Keratinocyte (primary cell): ENCODE measurements around the gene F7. TPM values are rescaled to one million over a fixed set of nuclear protein-coding genes. Genes with fewer than 3 reads are reported as not detected.

Experiments used
- DNase-seq: peaks from one replicate; pipeline ENCODE4 v3.0.0-alpha.2; 2011; ENCODE audit warnings: low read depth, missing footprints, low spot score
- FAIRE-seq: peaks from 2 replicates; lab custom pipeline; 2011; peaks lifted over from hg19 to GRCh38; lab: Jason Lieb, UNC
- H2AFZ ChIP-seq: 2 replicates; pipeline ENCODE4 v1.6.0; 2012; ENCODE audit warnings: low read length, control low read depth, inconsistent platforms; ENCODE audit not compliant: control insufficient read depth
- H3K27ac ChIP-seq: 2 replicates; pipeline ENCODE4 v1.5.1; 2011; ENCODE audit warnings: low read length; ENCODE audit not compliant: control insufficient read depth, insufficient read depth
- H3K27me3 ChIP-seq: 3 replicates; pipeline ENCODE4 v1.6.0; 2011; ENCODE audit warnings: low read length; ENCODE audit not compliant: control insufficient read depth, insufficient read depth; ENCODE audit errors: extremely low read depth
- H3K36me3 ChIP-seq, 2 experiments: 2 replicates in 1 of 2; 3 replicates in 1 of 2; pipeline ENCODE4 v1.5.1; 2011; ENCODE audit warnings: low read length in 2 of 2, mild to moderate bottlenecking in 1 of 2; ENCODE audit not compliant: control insufficient read depth in 2 of 2, insufficient read depth in 2 of 2; ENCODE audit errors: extremely low read depth in 1 of 2
- H3K4me1 ChIP-seq: 3 replicates; pipeline ENCODE4 v1.5.1; 2011; ENCODE audit warnings: low read length; ENCODE audit not compliant: control insufficient read depth, insufficient read depth; ENCODE audit errors: extremely low read depth
- H3K4me2 ChIP-seq: 3 replicates; pipeline ENCODE4 v1.6.0; 2011; ENCODE audit warnings: low read depth, low read length; ENCODE audit not compliant: control insufficient read depth, insufficient read depth; ENCODE audit errors: extremely low read depth
- H3K4me3 ChIP-seq, 3 experiments: fragments of 200-600 bp in 1 of 3; sonication (generic) in 1 of 3; 2 replicates in 2 of 3; 3 replicates in 1 of 3; pipeline ENCODE4 v1.5.1; 2011 to 2016; ENCODE audit warnings: low read length in 3 of 3, mild to moderate bottlenecking in 3 of 3, control low read depth in 2 of 3, inconsistent platforms in 1 of 3, low read depth in 1 of 3, mixed read lengths in 1 of 3, mixed run types in 1 of 3, moderate library complexity in 1 of 3; ENCODE audit not compliant: control insufficient read depth in 2 of 3, insufficient read depth in 2 of 3; ENCODE audit errors: extremely low read depth in 1 of 3
- H3K79me2 ChIP-seq: 2 replicates; pipeline ENCODE4 v1.6.0; 2012; ENCODE audit warnings: low read length; ENCODE audit not compliant: control insufficient read depth, insufficient read depth
- H3K9ac ChIP-seq: 3 replicates; pipeline ENCODE4 v1.6.0; 2011; ENCODE audit warnings: low read length; ENCODE audit not compliant: control insufficient read depth, insufficient read depth; ENCODE audit errors: extremely low read depth
- H3K9me1 ChIP-seq: 3 replicates; pipeline ENCODE4 v1.6.0; 2011; ENCODE audit warnings: low read length; ENCODE audit not compliant: control insufficient read depth, insufficient read depth; ENCODE audit errors: extremely low read depth
- H3K9me3 ChIP-seq: 2 replicates; pipeline ENCODE4 v1.5.1; 2012; ENCODE audit warnings: low read depth, low read length; ENCODE audit not compliant: control insufficient read depth
- H4K20me1 ChIP-seq: 3 replicates; pipeline ENCODE4 v1.6.0; 2011; ENCODE audit warnings: low read length; ENCODE audit not compliant: control insufficient read depth, insufficient read depth; ENCODE audit errors: extremely low read depth
- EZH2 ChIP-seq: IDR thresholded peaks from one replicate; pipeline ENCODE4 v1.6.1; 2012; ENCODE audit warnings: inconsistent platforms, mild to moderate bottlenecking, low read length, moderate library complexity
- dilution Hi-C: fragments of 300-500 bp; cut with MboI; formaldehyde crosslinking; loops from one replicate; pipeline ENCODE4 v1.7.0; 2020; ENCODE audit warnings: low sequenced_read_pairs; ENCODE audit not compliant: extremely low pct_ligation_motif_present
- polyA plus RNA-seq, 5 experiments: library from polyadenylated mRNA; depleted of rRNA in 3 of 5; stranded (reverse) in 3 of 5; stranded (forward) in 1 of 5; unstranded in 1 of 5; fragments of >200 nt; gene quantifications; 1 replicate in 1 of 5; 2 replicates in 3 of 5; 3 replicates in 1 of 5; pipeline versions ENCODE4 v1.2.1 to v1.2.3, GENCODE V29; 2011 to 2012; ENCODE audit warnings: missing spikeins in 2 of 5, low read depth in 1 of 5, low replicate concordance in 1 of 5
- TF ChIP-seq, protein P1 (sequence below), 3 experiments: IDR thresholded peaks in 1 of 3; conservative IDR thresholded peaks in 1 of 3; optimal IDR thresholded peaks in 1 of 3; 2 replicates in 2 of 3; 3 replicates in 1 of 3; pipeline versions ENCODE3 to v1.5.1; 2011; ENCODE audit warnings: low read length in 3 of 3, mild to moderate bottlenecking in 3 of 3, moderate library complexity in 2 of 3, control low read depth in 1 of 3, inconsistent platforms in 1 of 3; ENCODE audit not compliant: insufficient read depth in 2 of 3; ENCODE audit errors: extremely low read depth in 1 of 3

F7 gene
- polyA plus RNA-seq, 1 donor (not counting 4 experiments of a cell fraction or from before 2014, with no cell fraction given), result not detected

DNA sequence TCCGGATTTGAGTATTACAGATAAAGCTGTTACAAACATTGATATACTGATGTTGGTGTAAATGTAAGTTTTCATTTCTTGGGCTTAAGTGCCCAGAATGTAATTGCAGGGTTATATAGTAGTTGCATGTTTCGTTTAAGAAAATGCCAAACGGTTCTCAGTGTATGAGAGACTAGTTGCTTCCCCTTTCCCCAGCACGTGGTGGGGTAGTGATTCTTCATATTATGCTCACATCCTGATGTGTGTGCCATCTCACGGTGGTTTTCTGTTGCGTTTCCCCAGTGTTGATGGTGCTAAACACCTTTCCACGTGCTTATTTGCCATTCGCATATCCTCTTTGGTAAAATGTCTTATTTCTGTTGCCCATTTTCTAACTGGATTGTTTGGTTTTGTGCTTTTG, 34.7 kb upstream of the F7 start:
- no peak for FAIRE-seq

DNA sequence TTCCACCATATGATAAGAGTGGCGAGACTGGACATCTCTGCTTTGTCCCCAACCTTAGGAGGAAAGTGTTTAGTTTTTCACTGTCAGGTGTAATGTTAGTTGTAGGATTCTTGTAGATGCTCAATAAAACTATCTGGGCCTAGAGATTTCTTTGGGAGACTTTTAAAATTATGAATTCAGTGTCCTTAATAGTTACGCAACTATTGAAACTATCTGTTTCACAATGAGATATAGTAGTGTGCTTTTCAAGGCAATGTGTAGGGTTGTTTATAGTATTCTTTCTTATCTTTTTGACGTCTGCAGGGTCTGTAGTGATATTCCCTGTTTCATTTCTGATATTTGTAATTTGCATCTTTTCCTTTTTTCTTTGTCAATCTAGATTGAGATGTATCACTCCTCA, 33.2 kb upstream of the F7 start:
- Histone ChIP-seq H3K4me3 (no peak overlapping the region), H3K79me2 (no peaks in the 10 kb centered on the region), H2AFZ (no peak overlapping the region), H3K4me2 (no peak overlapping the region), H3K9ac (no peak overlapping the region), H3K27me3 (no peaks in the 10 kb centered on the region), H3K9me1 (no peaks in the 10 kb centered on the region), H4K20me1 (no peaks in the 10 kb centered on the region), H3K9me3 (no peaks in the 10 kb centered on the region), H3K27ac (no peak overlapping the region), H3K36me3 (no peaks in the 10 kb centered on the region), H3K4me1 (no peaks in the 10 kb centered on the region)
- DNase-seq, result no peak
- no peak for FAIRE-seq
- TF ChIP-seq, protein P1, sequence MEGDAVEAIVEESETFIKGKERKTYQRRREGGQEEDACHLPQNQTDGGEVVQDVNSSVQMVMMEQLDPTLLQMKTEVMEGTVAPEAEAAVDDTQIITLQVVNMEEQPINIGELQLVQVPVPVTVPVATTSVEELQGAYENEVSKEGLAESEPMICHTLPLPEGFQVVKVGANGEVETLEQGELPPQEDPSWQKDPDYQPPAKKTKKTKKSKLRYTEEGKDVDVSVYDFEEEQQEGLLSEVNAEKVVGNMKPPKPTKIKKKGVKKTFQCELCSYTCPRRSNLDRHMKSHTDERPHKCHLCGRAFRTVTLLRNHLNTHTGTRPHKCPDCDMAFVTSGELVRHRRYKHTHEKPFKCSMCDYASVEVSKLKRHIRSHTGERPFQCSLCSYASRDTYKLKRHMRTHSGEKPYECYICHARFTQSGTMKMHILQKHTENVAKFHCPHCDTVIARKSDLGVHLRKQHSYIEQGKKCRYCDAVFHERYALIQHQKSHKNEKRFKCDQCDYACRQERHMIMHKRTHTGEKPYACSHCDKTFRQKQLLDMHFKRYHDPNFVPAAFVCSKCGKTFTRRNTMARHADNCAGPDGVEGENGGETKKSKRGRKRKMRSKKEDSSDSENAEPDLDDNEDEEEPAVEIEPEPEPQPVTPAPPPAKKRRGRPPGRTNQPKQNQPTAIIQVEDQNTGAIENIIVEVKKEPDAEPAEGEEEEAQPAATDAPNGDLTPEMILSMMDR (optimal IDR thresholded peaks at IDR 0.05 in 1 of 3, IDR thresholded peaks at IDR 0.05 in 1 of 3, conservative IDR thresholded peaks at IDR 0.05 in 1 of 3; ENCODE audit: extremely low read depth in 1 of 3, insufficient read depth in 2 of 3, low read length in 3 of 3), result no peak
- no peak for TF ChIP-seq EZH2
- dilution Hi-C loops, result no loop called here

More for the DNA sequence above, 34.7 kb upstream of the F7 start:
- Histone ChIP-seq H3K79me2 (no peaks in the 10 kb centered on the region), H3K4me3 (no peak overlapping the region), H3K9me1 (no peaks in the 10 kb centered on the region), H3K4me2 (no peak overlapping the region), H3K9ac (no peak overlapping the region), H3K9me3 (no peaks in the 10 kb centered on the region), H3K4me1 (no peaks in the 10 kb centered on the region), H3K27me3 (no peaks in the 10 kb centered on the region), H2AFZ (no peak overlapping the region), H3K36me3 (no peaks in the 10 kb centered on the region), H4K20me1 (no peaks in the 10 kb centered on the region), H3K27ac (no peak overlapping the region)
- no peak for TF ChIP-seq EZH2
- TF ChIP-seq, protein P1 (optimal IDR thresholded peaks at IDR 0.05 in 1 of 3, IDR thresholded peaks at IDR 0.05 in 1 of 3, conservative IDR thresholded peaks at IDR 0.05 in 1 of 3; ENCODE audit: extremely low read depth in 1 of 3, insufficient read depth in 2 of 3, low read length in 3 of 3), result no peak
- DNase-seq, result no peak
- dilution Hi-C loops, result no loop called here
